ENCODE measurements around the gene ZMIZ1. TPM values are rescaled to one million over a fixed set of nuclear protein-coding genes. Genes with fewer than 3 reads are reported as not detected.

ZMIZ1 gene
- total RNA-seq, 1 donor from 2014 or later: 46.2 TPM

DNA sequence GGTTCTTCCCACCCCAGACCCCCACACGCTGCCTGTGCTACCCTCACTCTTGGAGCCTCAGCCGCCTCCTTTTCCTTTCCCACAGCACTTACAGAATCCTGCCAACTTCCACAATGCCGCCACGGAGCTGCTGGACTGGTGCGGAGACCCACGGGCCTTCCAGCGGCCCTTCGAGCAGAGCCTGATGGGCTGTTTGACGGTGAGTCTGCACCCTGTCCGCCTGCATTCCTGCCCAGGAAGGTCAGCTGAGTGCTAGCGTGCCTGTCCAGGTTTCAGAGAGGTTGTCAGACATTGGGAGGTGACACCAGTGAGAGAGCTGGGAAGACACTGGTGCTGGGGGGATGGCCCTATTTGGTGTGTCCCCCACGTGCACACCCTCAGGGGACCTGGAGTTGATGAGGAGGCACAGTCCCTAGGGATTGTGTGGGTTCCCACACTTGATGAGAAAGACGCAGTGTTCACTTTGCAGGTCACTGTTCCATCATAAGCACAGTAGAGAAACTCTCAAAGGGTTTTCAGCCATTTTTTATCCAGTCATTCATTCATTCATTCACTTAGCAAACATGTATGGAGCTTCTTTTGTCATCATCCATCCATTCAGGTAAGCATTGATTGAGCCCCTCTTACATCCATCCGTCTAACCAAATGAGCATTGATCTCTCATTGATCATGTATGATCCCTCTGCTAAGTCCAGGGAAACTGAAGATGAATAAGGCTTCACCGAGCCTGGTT is 139.7 kb downstream of the ZMIZ1 start:
- Mint-ChIP-seq H3K27ac (ENCODE audit: unreplicated experiment) (no peak overlapping the region), H3K4me1 (ENCODE audit: low read depth) (peaks cover 8% of the 10 kb centered on the region), H3K36me3 (ENCODE audit: low read depth) (peaks cover 36% of the 10 kb centered on the region), H3K27me3 (ENCODE audit: low read depth) (no peaks in the 10 kb centered on the region), H3K9me3 (ENCODE audit: low read depth) (no peaks in the 10 kb centered on the region), H3K4me3 (ENCODE audit: unreplicated experiment) (no peak overlapping the region)
- peak; percentile 65 for DNase-seq (ENCODE audit: low spot score)
- TF ChIP-seq, protein P1, sequence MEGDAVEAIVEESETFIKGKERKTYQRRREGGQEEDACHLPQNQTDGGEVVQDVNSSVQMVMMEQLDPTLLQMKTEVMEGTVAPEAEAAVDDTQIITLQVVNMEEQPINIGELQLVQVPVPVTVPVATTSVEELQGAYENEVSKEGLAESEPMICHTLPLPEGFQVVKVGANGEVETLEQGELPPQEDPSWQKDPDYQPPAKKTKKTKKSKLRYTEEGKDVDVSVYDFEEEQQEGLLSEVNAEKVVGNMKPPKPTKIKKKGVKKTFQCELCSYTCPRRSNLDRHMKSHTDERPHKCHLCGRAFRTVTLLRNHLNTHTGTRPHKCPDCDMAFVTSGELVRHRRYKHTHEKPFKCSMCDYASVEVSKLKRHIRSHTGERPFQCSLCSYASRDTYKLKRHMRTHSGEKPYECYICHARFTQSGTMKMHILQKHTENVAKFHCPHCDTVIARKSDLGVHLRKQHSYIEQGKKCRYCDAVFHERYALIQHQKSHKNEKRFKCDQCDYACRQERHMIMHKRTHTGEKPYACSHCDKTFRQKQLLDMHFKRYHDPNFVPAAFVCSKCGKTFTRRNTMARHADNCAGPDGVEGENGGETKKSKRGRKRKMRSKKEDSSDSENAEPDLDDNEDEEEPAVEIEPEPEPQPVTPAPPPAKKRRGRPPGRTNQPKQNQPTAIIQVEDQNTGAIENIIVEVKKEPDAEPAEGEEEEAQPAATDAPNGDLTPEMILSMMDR (IDR thresholded peaks at IDR 0.05): no peak

DNA sequence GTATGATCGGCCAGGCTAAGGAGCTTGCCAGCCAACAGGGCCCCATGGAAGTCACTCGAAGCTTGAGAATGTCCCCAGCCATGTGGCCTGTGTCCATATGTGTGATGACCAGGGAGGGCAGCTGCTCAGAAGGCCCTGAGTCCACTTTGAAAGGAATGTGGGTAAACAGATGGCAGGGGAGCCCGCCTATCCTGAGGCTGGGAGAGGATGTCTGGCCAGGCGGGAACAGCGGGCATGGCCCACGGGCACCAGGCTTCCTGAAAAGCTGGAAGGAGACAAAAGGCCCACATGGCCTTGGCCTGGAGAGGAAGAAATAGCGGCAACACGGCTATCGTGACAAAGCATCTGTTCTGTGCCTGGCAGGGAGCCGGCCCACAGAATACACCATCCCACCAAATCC is 140.6 kb downstream of the ZMIZ1 start:
- Mint-ChIP-seq H3K4me1 (ENCODE audit: low read depth) (peaks cover under 1% of the 10 kb centered on the region), H3K27me3 (ENCODE audit: low read depth) (no peaks in the 10 kb centered on the region), H3K9me3 (ENCODE audit: low read depth) (no peaks in the 10 kb centered on the region), H3K36me3 (ENCODE audit: low read depth) (peaks cover 28% of the 10 kb centered on the region), H3K4me3 (ENCODE audit: unreplicated experiment) (no peak overlapping the region), H3K27ac (ENCODE audit: unreplicated experiment) (no peak overlapping the region)
- TF ChIP-seq, protein P1 (IDR thresholded peaks at IDR 0.05): no peak
- DNase-seq (ENCODE audit: low spot score): no peak

DNA sequence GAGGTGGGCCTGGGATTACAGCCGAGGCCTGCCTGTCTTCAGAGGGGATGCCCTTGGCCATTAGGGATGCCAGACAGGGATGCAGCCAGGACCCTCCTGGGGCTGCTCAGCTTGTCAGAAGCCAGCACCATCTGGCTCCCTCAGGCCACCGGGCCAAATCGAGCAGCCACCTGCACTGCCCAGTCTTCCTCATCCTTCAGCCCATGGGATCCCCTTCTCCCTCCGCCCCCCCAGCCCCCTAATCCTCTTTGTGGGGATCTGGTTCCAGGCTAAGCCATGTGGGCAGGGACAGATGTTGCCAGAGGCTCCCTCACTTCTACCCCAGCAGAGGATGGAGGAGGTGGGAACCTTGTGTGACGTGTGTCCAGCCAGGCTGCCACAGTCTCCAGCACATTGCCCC is 141.1 kb downstream of the ZMIZ1 start:
- Mint-ChIP-seq H3K27ac (ENCODE audit: unreplicated experiment) (no peak overlapping the region), H3K36me3 (ENCODE audit: low read depth) (peaks cover 23% of the 10 kb centered on the region), H3K4me1 (ENCODE audit: low read depth) (no peaks in the 10 kb centered on the region), H3K4me3 (ENCODE audit: unreplicated experiment) (no peak overlapping the region), H3K27me3 (ENCODE audit: low read depth) (no peaks in the 10 kb centered on the region), H3K9me3 (ENCODE audit: low read depth) (no peaks in the 10 kb centered on the region)
- peak; percentile 83 for DNase-seq (ENCODE audit: low spot score)
- TF ChIP-seq, protein P1 (IDR thresholded peaks at IDR 0.05): no peak

DNA sequence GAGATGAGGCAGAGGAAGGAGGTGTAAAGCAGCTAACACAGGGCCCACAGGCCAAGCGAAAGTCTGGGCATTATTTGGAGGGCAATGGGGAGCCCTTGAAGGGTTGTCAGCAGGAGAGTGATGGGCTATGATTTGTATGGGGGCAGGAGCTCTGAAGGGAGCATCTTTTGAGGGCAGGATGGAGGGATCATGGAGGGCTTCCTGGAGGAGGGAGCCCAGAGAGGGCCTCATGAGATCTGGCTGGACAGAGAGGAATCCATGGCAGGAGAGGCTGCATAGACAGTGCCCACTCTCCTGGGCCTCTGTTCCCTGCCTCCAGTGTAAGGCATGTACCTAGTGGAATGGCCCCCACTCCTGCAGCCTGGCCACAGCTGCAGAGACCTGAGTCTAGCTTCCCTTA is 141.9 kb downstream of the ZMIZ1 start:
- no peak overlapping the region for H3K27ac Mint-ChIP-seq (ENCODE audit: unreplicated experiment)
- no peak for DNase-seq (ENCODE audit: low spot score)
- TF ChIP-seq, protein P1 (IDR thresholded peaks at IDR 0.05): no peak
- H3K9me3 Mint-ChIP-seq (ENCODE audit: low read depth): no peaks in the 10 kb centered on the region
- H3K36me3 Mint-ChIP-seq (ENCODE audit: low read depth): peaks cover 22% of the 10 kb centered on the region
- H3K4me3 Mint-ChIP-seq (ENCODE audit: unreplicated experiment): no peak overlapping the region
- H3K27me3 Mint-ChIP-seq (ENCODE audit: low read depth): no peaks in the 10 kb centered on the region
- no peaks in the 10 kb centered on the region for H3K4me1 Mint-ChIP-seq (ENCODE audit: low read depth)

DNA sequence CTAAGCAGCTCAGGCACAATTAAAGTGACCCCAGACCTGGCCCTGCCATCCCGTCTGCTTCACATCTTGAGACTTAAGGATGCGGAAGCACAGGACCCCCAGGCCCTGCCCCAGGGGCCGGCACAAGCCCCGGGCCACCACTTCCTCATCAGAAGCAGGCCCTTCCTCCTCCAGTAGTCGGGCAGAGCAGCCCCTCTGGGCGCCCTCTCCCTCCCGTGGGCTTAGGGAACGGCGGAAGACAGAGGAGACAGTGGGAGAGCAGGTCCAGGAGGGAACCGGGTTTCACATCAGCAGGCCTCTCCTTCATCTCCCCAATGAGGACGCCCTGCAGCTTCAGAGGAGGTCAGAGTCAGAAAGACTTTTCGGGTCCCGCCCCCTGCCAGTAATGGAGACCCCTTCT is 142.8 kb downstream of the ZMIZ1 start:
- no peaks in the 10 kb centered on the region for H3K4me1 Mint-ChIP-seq (ENCODE audit: low read depth)
- peak overlapping the region; percentile 41 for H3K27ac Mint-ChIP-seq (ENCODE audit: unreplicated experiment)
- no peaks in the 10 kb centered on the region for H3K27me3 Mint-ChIP-seq (ENCODE audit: low read depth)
- peaks cover 23% of the 10 kb centered on the region for H3K36me3 Mint-ChIP-seq (ENCODE audit: low read depth)
- H3K9me3 Mint-ChIP-seq (ENCODE audit: low read depth): no peaks in the 10 kb centered on the region
- TF ChIP-seq, protein P1 (IDR thresholded peaks at IDR 0.05): no peak
- H3K4me3 Mint-ChIP-seq (ENCODE audit: unreplicated experiment): no peak overlapping the region
- DNase-seq (ENCODE audit: low spot score): no peak
